ENCODE results near the gene BTBD1. TPM values are rescaled to one million over a fixed set of nuclear protein-coding genes. Genes with fewer than 3 reads are reported as not detected.

Gene BTBD1
- polyA plus RNA-seq (2012; rRNA removed): 34.4 and 42.5 TPM in 2 replicates
- 51.2 and 56.5 TPM in 2 replicates for polyA plus RNA-seq (2012; cell fraction: cytosol; rRNA removed)
- polyA plus RNA-seq (2012; cell fraction: nucleus; rRNA removed): 15.6 and 26.7 TPM in 2 replicates

DNA sequence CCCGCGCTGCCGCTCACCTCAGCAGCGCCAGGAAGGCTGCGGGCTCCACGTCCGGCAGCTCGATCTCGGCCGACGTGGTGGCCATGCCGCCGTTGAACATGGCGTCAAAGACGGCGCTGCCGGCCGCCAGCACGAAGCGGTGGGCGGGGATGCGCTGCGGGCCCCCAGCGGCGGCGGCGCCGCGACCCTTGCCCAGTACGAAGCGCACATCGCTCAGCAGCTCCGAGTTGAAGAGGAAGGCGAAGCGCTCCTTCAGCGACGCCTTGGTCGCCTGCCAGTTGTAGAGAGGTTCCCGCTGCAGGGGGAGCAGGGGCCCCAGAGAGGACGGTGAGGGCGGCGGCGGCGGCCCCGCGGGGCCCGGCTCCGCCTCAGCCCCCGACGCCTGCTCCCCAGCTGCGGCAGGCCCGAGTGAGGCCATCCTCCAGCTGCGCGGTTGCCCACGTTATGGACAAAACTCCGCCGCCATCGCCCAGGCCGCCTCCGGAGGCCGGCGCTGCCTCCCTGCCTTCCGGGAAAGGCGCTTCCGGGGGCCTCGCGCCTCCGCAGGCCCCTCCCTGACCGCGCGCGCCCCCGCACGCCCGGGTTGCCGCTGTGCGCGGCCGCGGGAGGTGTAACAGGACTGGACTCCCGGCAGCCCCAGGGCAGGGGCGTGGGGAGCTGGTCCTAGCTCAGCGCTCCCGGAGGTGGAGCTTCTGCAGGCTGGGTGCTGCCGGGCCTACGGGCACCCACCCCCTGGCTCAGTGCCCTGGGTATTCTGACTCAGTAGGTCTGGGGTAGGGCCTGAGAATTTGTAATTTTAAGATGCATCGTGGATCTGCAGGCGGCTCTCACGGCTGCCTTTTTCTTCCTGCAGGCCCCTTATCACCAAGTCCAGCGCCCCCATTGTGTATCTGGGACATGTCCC, at the start of gene BTBD1:
Gene BTBD1 (minus strand): TSS at position 519 of the 904 bp plus-strand sequence. CDS start 101 bp downstream, at position 418.
- DNase-seq: peak; percentile 96
- Histone ChIP-seq H3K9me2 (no peaks in the 10 kb centered on the region), H3K4me3 (ENCODE audit: low read depth in 2 of 2, low read length in 1 of 2) (peak within 1 kb of the TSS; percentile 86 to 94), H3K9me3 (no peaks in the 10 kb centered on the region), H4K20me1 (ENCODE audit: insufficient read depth) (peaks cover 40% of the 10 kb centered on the region), H3K27me3 (ENCODE audit: insufficient read depth) (no peaks in the 10 kb centered on the region), H3F3A (replicated peaks; ENCODE audit: insufficient read depth) (peaks cover 20% of the 10 kb centered on the region), H3K4me2 (peak within 1 kb of the TSS; percentile 86), H3K36me3 (replicated peaks in 1 of 2; ENCODE audit: control insufficient read depth in 1 of 2, insufficient read depth in 2 of 2, low read length in 1 of 2) (peaks cover under 1 to 3% of the 10 kb centered on the region in 2 experiments), H2AFZ (ENCODE audit: low read depth) (peak within 1 kb of the TSS; percentile 89), H3K4me1 (ENCODE audit: control insufficient read depth in 1 of 2, insufficient read depth in 2 of 2, low read depth in 1 of 2, low read length in 1 of 2) (peaks cover 24 to 26% of the 10 kb centered on the region in 2 experiments; a peak in 3 of 4 replicates), H3K79me2 (ENCODE audit: insufficient read depth) (peaks cover 48% of the 10 kb centered on the region), H3K27ac (ENCODE audit: low read depth in 2 of 2, low read length in 1 of 2) (peak within 1 kb of the TSS; percentile 91 to 94), H3K9ac (peak within 1 kb of the TSS; percentile 95)
- ChIA-PET CTCF (interaction anchor here (0.6 to 2.4 kb wide), 7 partner anchors 9 to 182 kb away, joined by 3 to 10 read pairs (median 3); partner anchors contain the start of gene C15orf40), POLR2A (interaction anchor here (0.6 to 1.2 kb wide), 8 partner anchors 10 to 526 kb away, joined by 3 to 6 read pairs (median 3); partner anchors contain the start of gene RPS17)
- WGBS (ENCODE audit: low lambda C conversion rate): 5% methylated on average over 12 of the region's 90 CpGs
- no peak for TF ChIP-seq EP300 (IDR thresholded peaks at IDR 0.05; ENCODE audit: borderline replicate concordance in 1 of 2, low read depth in 1 of 2, low read length in 1 of 2)
- TF ChIP-seq, protein P1, sequence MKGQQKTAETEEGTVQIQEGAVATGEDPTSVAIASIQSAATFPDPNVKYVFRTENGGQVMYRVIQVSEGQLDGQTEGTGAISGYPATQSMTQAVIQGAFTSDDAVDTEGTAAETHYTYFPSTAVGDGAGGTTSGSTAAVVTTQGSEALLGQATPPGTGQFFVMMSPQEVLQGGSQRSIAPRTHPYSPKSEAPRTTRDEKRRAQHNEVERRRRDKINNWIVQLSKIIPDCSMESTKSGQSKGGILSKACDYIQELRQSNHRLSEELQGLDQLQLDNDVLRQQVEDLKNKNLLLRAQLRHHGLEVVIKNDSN (IDR thresholded peaks at IDR 0.05; ENCODE audit: borderline replicate concordance, low read depth): no peak
- TF ChIP-seq FOXM1 (IDR thresholded peaks at IDR 0.05; ENCODE audit: low read depth): no peak
- no peak for TF ChIP-seq JUND (IDR thresholded peaks at IDR 0.05)
- peak; percentile 70 for TF ChIP-seq YY1 (IDR thresholded peaks at IDR 0.05; ENCODE audit: low read depth)
- peak; percentile 80 for TF ChIP-seq TAF1 (IDR thresholded peaks at IDR 0.05; ENCODE audit: borderline replicate concordance, low read depth, low read length)
- no peak for TF ChIP-seq MEF2A (IDR thresholded peaks at IDR 0.05; ENCODE audit: borderline replicate concordance, low read depth)
- no peak for TF ChIP-seq TCF12 (IDR thresholded peaks at IDR 0.05)
- TF ChIP-seq MXI1 (IDR thresholded peaks at IDR 0.05; ENCODE audit: low read depth, low read length): peak; percentile 59; the same call in 1 of the 2 replicates
- TF ChIP-seq NFIC (IDR thresholded peaks at IDR 0.05; ENCODE audit: borderline replicate concordance): peak; percentile 78
- TF ChIP-seq, protein P2, sequence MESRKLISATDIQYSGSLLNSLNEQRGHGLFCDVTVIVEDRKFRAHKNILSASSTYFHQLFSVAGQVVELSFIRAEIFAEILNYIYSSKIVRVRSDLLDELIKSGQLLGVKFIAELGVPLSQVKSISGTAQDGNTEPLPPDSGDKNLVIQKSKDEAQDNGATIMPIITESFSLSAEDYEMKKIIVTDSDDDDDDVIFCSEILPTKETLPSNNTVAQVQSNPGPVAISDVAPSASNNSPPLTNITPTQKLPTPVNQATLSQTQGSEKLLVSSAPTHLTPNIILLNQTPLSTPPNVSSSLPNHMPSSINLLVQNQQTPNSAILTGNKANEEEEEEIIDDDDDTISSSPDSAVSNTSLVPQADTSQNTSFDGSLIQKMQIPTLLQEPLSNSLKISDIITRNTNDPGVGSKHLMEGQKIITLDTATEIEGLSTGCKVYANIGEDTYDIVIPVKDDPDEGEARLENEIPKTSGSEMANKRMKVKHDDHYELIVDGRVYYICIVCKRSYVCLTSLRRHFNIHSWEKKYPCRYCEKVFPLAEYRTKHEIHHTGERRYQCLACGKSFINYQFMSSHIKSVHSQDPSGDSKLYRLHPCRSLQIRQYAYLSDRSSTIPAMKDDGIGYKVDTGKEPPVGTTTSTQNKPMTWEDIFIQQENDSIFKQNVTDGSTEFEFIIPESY (IDR thresholded peaks at IDR 0.05; ENCODE audit: borderline replicate concordance, low read depth): no peak
- no peak for TF ChIP-seq RFX5 (IDR thresholded peaks at IDR 0.05; ENCODE audit: low read length)
- TF ChIP-seq SIN3A (IDR thresholded peaks at IDR 0.05; ENCODE audit: borderline replicate concordance, low read depth, low read length): peak; percentile 71; the same call in 1 of the 2 replicates
- no peak for TF ChIP-seq RXRA (IDR thresholded peaks at IDR 0.05; ENCODE audit: borderline replicate concordance, low read depth)
- TF ChIP-seq, protein P3, sequence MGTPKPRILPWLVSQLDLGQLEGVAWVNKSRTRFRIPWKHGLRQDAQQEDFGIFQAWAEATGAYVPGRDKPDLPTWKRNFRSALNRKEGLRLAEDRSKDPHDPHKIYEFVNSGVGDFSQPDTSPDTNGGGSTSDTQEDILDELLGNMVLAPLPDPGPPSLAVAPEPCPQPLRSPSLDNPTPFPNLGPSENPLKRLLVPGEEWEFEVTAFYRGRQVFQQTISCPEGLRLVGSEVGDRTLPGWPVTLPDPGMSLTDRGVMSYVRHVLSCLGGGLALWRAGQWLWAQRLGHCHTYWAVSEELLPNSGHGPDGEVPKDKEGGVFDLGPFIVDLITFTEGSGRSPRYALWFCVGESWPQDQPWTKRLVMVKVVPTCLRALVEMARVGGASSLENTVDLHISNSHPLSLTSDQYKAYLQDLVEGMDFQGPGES (IDR thresholded peaks at IDR 0.05; ENCODE audit: low read depth, low read length): no peak
- TF ChIP-seq EZH2phosphoT487 (IDR thresholded peaks at IDR 0.05; ENCODE audit: borderline replicate concordance, low read depth): no peak
- no peak for TF ChIP-seq RCOR1 (IDR thresholded peaks at IDR 0.05; ENCODE audit: low read length)
- TF ChIP-seq GATA2 (CRISPR knock-in tag; IDR thresholded peaks at IDR 0.05): no peak
- TF ChIP-seq FOSL2 (IDR thresholded peaks at IDR 0.05; ENCODE audit: borderline replicate concordance, low read depth): peak; percentile 26; the same call in 1 of the 2 replicates
- TF ChIP-seq FOXJ3 (CRISPR knock-in tag; IDR thresholded peaks at IDR 0.05): no peak
- TF ChIP-seq, protein P4, sequence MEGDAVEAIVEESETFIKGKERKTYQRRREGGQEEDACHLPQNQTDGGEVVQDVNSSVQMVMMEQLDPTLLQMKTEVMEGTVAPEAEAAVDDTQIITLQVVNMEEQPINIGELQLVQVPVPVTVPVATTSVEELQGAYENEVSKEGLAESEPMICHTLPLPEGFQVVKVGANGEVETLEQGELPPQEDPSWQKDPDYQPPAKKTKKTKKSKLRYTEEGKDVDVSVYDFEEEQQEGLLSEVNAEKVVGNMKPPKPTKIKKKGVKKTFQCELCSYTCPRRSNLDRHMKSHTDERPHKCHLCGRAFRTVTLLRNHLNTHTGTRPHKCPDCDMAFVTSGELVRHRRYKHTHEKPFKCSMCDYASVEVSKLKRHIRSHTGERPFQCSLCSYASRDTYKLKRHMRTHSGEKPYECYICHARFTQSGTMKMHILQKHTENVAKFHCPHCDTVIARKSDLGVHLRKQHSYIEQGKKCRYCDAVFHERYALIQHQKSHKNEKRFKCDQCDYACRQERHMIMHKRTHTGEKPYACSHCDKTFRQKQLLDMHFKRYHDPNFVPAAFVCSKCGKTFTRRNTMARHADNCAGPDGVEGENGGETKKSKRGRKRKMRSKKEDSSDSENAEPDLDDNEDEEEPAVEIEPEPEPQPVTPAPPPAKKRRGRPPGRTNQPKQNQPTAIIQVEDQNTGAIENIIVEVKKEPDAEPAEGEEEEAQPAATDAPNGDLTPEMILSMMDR (IDR thresholded peaks at IDR 0.05): peak; percentile 6; the same call in 1 of the 2 replicates
- TF ChIP-seq, protein P5, sequence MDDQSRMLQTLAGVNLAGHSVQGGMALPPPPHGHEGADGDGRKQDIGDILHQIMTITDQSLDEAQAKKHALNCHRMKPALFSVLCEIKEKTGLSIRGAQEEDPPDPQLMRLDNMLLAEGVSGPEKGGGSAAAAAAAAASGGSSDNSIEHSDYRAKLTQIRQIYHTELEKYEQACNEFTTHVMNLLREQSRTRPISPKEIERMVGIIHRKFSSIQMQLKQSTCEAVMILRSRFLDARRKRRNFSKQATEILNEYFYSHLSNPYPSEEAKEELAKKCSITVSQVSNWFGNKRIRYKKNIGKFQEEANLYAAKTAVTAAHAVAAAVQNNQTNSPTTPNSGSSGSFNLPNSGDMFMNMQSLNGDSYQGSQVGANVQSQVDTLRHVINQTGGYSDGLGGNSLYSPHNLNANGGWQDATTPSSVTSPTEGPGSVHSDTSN (IDR thresholded peaks at IDR 0.05): no peak
- TF ChIP-seq NRF1 (IDR thresholded peaks at IDR 0.05; ENCODE audit: low read depth, low read length): peak; percentile 18; the same call in 1 of the 2 replicates
- no peak for TF ChIP-seq CHD2 (IDR thresholded peaks at IDR 0.05; ENCODE audit: low read length, partially characterized antibody)
- TF ChIP-seq GABPA (IDR thresholded peaks at IDR 0.05; ENCODE audit: low read depth): peak; percentile 74
- TF ChIP-seq SMC3 (IDR thresholded peaks at IDR 0.05; ENCODE audit: low read depth, low read length): peak; percentile 7; the same call in 1 of the 2 replicates
